Activated CD4-positive, alpha-beta memory T cell treated with anti-CD3 and anti-CD28 coated beads, Interleukin-2, amount 10 ng/mL, durations not matched to agents 7 days and 5 days (primary cell): ENCODE results near the gene GGT6. TPM values are rescaled to one million over a fixed set of nuclear protein-coding genes. Genes with fewer than 3 reads are reported as not detected.

Experiments
- CTCF ChIA-PET: fragments of 350-600 bp; sonication (Branson Sonifier 250); formaldehyde crosslinking; loops from one replicate; lab custom pipeline; 2021; ENCODE audit warnings: antibody characterized with exemption, inconsistent platforms; lab: Charles Lee
- POLR2A ChIA-PET: fragments of 350-600 bp; sonication (Branson Sonifier 250); formaldehyde crosslinking; loops from one replicate; lab custom pipeline; 2021; ENCODE audit warnings: antibody characterized with exemption; lab: Charles Lee
- DNase-seq: peaks from one replicate; pipeline ENCODE4 v3.0.0-alpha.2; 2020
- H3K27ac Mint-ChIP-seq: one replicate; pipeline ENCODE4 v1.8.0; 2021; ENCODE audit warnings: mild to moderate bottlenecking, mixed read lengths
- H3K27me3 Mint-ChIP-seq: one replicate; pipeline ENCODE4 v1.8.0; 2021; ENCODE audit warnings: mixed read lengths
- H3K36me3 Mint-ChIP-seq: one replicate; pipeline ENCODE4 v1.8.0; 2021; ENCODE audit warnings: low read depth, mixed read lengths
- H3K4me1 Mint-ChIP-seq: one replicate; pipeline ENCODE4 v1.8.0; 2021; ENCODE audit warnings: mixed read lengths
- H3K4me3 Mint-ChIP-seq: one replicate; pipeline ENCODE4 v1.8.0; 2021; ENCODE audit warnings: mild to moderate bottlenecking, mixed read lengths
- H3K9me3 Mint-ChIP-seq: one replicate; pipeline ENCODE4 v1.8.0; 2021; ENCODE audit warnings: mixed read lengths
- total RNA-seq, 2 experiments: library from RNA; stranded (reverse); gene quantifications; one replicate each; pipeline ENCODE4 v1.2.3, GENCODE V29; 2021

GGT6 gene
- total RNA-seq, 2 experiments from 2014 or later = not detected

GRCh38 chr17:4525691-4526397 is 34.5 kb downstream of the GGT6 start:
- no peak overlapping the region for H3K27ac Mint-ChIP-seq
- H3K4me3 Mint-ChIP-seq = no peak overlapping the region

GRCh38 chr17:4523946-4524345 is 36.4 kb downstream of the GGT6 start:
- H3K27me3 Mint-ChIP-seq = peaks cover 8% of the 10 kb centered on the region
- no peak overlapping the region for H3K4me3 Mint-ChIP-seq
- no peak overlapping the region for H3K27ac Mint-ChIP-seq
- no peaks in the 10 kb centered on the region for H3K36me3 Mint-ChIP-seq
- POLR2A ChIA-PET = no interaction called here
- no peaks in the 10 kb centered on the region for H3K4me1 Mint-ChIP-seq
- no peak for DNase-seq
- CTCF ChIA-PET = no interaction called here
- H3K9me3 Mint-ChIP-seq = no peaks in the 10 kb centered on the region

More at GRCh38 chr17:4525691-4526397, 34.5 kb downstream of the GGT6 start:
- Mint-ChIP-seq H3K9me3 (no peaks in the 10 kb centered on the region), H3K27me3 (peaks cover 10% of the 10 kb centered on the region), H3K4me1 (no peaks in the 10 kb centered on the region), H3K36me3 (no peaks in the 10 kb centered on the region)
- POLR2A ChIA-PET = no interaction called here
- no peak for DNase-seq
- CTCF ChIA-PET = no interaction called here

DNA sequence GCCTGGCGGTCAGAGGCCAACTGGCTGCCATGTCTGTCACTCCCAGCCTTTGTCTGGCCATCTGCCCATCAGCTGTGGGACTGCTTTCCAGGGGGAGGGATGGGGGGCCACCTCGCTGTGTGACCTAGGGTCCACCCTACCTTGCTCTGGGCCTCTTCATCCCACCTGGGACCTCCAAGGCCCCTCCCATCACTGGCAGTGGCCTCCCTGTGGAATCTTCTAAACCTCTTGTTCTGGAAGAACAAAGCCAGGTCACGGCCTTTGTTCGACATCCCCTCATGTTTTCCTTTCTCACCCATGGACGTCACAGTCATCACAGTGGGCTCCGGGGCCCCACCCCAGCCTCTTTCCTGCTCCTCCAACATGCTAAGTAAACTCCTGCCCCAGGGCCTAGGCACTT is 37.7 kb downstream of the GGT6 start:
- Mint-ChIP-seq H3K27ac (no peak overlapping the region), H3K36me3 (no peaks in the 10 kb centered on the region), H3K27me3 (peaks cover 8% of the 10 kb centered on the region), H3K4me3 (no peak overlapping the region), H3K9me3 (no peaks in the 10 kb centered on the region), H3K4me1 (peaks cover 7% of the 10 kb centered on the region)
- DNase-seq = no peak
- CTCF ChIA-PET = no interaction called here
- POLR2A ChIA-PET = interaction anchor here (0.8 kb wide), 1 partner anchor 39 kb away, joined by 3 read pairs; no protein-coding TSS in a partner anchor

- Mint-ChIP-seq H3K27me3 (peaks cover 5% of the 10 kb centered on the region), H3K4me1 (peaks cover 7% of the 10 kb centered on the region), H3K36me3 (no peaks in the 10 kb centered on the region), H3K9me3 (no peaks in the 10 kb centered on the region), H3K4me3 (no peak overlapping the region), H3K27ac (no peak overlapping the region)
- CTCF ChIA-PET = interaction anchor here (0.7 kb wide), 1 partner anchor 101 kb away, joined by 3 read pairs; no protein-coding TSS in a partner anchor
- no peak for DNase-seq
- POLR2A ChIA-PET = no interaction called here
Measured at GRCh38 chr17:4520894-4521600, 39.3 kb downstream of the GGT6 start.

DNA sequence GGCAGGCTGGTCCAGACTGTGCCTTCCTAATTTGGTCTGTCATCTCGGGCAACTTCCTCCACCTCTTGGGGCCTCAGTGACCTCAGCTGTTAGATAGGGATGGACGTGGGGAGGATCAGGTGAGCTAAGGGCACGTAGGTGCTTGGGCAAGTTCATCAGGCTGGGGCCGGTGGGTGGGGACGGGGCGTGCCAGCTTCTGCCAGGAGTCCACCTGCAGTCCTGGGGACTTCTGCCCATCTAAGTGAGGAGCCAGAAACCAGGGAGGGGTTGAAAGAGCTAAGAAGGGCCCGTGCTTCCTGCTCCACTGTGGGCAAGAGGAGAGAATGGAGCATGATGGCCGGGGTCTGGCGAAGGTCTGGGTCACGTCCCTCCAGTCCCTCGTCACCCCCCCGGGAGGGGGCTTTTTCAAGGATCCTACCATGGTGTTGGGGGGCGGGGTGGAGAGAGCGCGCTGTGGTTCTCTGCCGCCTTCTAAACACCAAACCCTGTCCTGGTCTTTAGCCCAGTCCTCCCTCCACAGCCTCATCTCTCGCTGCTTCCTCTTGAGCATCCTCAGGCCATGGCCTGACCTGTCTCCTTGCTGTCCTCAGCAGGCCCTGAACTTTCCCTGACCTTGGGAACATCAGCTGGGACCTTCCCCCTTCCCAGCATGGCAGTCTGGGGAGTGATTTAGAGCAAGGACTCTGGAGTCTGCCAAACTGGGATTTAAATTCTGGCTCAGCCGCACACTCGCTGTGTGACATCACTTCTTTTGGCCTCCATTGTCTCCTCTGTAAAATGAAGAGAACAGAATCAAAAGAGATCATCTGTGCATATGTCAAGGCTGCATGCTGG is 40.1 kb downstream of the GGT6 start:
- peaks cover 2% of the 10 kb centered on the region for H3K27me3 Mint-ChIP-seq
- ChIA-PET POLR2A (no interaction called here), CTCF (no interaction called here)
- no peaks in the 10 kb centered on the region for H3K9me3 Mint-ChIP-seq
- no peak overlapping the region for H3K4me3 Mint-ChIP-seq
- peaks cover 7% of the 10 kb centered on the region for H3K4me1 Mint-ChIP-seq
- H3K36me3 Mint-ChIP-seq = no peaks in the 10 kb centered on the region
- no peak for DNase-seq
- H3K27ac Mint-ChIP-seq = no peak overlapping the region

GRCh38 chr17:4519361-4519788 is 41.0 kb downstream of the GGT6 start:
- Mint-ChIP-seq H3K27me3 (peaks cover 2% of the 10 kb centered on the region), H3K9me3 (no peaks in the 10 kb centered on the region), H3K36me3 (no peaks in the 10 kb centered on the region), H3K4me3 (no peak overlapping the region), H3K4me1 (peaks cover 7% of the 10 kb centered on the region), H3K27ac (no peak overlapping the region)
- CTCF ChIA-PET = no interaction called here
- POLR2A ChIA-PET = no interaction called here
- no peak for DNase-seq

GRCh38 chr17:4518901-4519300 is 41.5 kb downstream of the GGT6 start:
- ChIA-PET CTCF (interaction anchor here (0.6 to 1.5 kb wide), 2 partner anchors 19 to 98 kb away, joined by 3 read pairs; no protein-coding TSS in a partner anchor), POLR2A (no interaction called here)
- Mint-ChIP-seq H3K9me3 (no peaks in the 10 kb centered on the region), H3K27ac (no peak overlapping the region), H3K27me3 (peaks cover 2% of the 10 kb centered on the region), H3K36me3 (no peaks in the 10 kb centered on the region), H3K4me3 (no peak overlapping the region), H3K4me1 (peaks cover 7% of the 10 kb centered on the region)
- no peak for DNase-seq

- ChIA-PET POLR2A (no interaction called here), CTCF (interaction anchor here (1.2 kb wide), 1 partner anchor 96 kb away, joined by 4 read pairs; no protein-coding TSS in a partner anchor)
Measured at GRCh38 chr17:4516735-4517134, 43.6 kb downstream of the GGT6 start.

GRCh38 chr17:4515501-4515900 is 44.9 kb downstream of the GGT6 start:
- POLR2A ChIA-PET = no interaction called here
- Mint-ChIP-seq H3K4me3 (no peak overlapping the region), H3K36me3 (no peaks in the 10 kb centered on the region), H3K27ac (no peak overlapping the region), H3K9me3 (no peaks in the 10 kb centered on the region), H3K27me3 (peaks cover 2% of the 10 kb centered on the region), H3K4me1 (peaks cover 11% of the 10 kb centered on the region)
- no peak for DNase-seq
- CTCF ChIA-PET = no interaction called here

More at GRCh38 chr17:4516735-4517134, 43.6 kb downstream of the GGT6 start:
- DNase-seq = no peak
- H3K27ac Mint-ChIP-seq = no peak overlapping the region
- peaks cover 7% of the 10 kb centered on the region for H3K4me1 Mint-ChIP-seq
- H3K9me3 Mint-ChIP-seq = no peaks in the 10 kb centered on the region
- no peaks in the 10 kb centered on the region for H3K36me3 Mint-ChIP-seq
- no peak overlapping the region for H3K4me3 Mint-ChIP-seq
- peaks cover 2% of the 10 kb centered on the region for H3K27me3 Mint-ChIP-seq

DNA sequence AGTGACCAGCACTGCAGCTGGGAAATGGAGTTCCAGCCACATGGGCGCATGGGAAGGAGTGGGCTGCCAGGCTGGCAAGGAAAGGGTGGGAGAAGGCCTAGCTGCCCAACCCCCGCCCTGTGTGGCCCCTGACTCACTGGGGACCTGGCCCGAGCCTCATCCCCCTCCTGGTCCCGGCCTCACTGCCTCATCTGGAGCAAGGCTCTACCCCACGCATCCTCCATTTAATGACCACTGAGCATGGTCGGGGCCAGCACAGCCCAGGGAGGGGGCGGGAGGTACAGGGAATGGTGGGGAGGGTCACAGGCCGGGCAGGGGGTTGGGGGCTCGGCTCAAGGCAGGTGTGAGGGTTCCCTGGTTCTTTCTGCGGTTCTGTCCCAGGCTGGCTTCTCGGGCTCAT is 45.6 kb downstream of the GGT6 start:
- Mint-ChIP-seq H3K9me3 (no peaks in the 10 kb centered on the region), H3K27me3 (peaks cover 2% of the 10 kb centered on the region), H3K36me3 (no peaks in the 10 kb centered on the region), H3K4me3 (no peak overlapping the region), H3K27ac (no peak overlapping the region), H3K4me1 (peaks cover 11% of the 10 kb centered on the region)
- ChIA-PET POLR2A (no interaction called here), CTCF (no interaction called here)
- no peak for DNase-seq

DNA sequence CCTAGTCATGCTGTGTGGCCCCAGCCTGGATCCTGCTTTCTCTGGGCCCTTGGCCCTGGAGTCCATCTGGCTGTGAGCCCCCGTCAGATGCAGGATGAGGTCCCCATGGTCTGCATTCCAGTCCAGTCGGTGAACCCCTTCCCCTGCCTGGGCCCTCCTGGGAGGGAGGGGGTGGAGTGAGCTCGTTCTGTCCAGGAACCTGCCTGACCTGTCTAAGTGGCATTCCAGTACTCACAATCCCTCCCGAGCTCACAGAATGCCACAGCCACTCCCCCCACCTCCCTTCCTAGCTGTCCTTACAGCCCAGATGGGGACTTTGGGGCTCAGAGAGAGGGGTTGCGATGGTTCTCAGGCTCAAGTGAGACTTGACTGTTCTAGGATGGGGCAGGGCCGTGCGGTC is 46.2 kb downstream of the GGT6 start:
- POLR2A ChIA-PET = no interaction called here

DNA sequence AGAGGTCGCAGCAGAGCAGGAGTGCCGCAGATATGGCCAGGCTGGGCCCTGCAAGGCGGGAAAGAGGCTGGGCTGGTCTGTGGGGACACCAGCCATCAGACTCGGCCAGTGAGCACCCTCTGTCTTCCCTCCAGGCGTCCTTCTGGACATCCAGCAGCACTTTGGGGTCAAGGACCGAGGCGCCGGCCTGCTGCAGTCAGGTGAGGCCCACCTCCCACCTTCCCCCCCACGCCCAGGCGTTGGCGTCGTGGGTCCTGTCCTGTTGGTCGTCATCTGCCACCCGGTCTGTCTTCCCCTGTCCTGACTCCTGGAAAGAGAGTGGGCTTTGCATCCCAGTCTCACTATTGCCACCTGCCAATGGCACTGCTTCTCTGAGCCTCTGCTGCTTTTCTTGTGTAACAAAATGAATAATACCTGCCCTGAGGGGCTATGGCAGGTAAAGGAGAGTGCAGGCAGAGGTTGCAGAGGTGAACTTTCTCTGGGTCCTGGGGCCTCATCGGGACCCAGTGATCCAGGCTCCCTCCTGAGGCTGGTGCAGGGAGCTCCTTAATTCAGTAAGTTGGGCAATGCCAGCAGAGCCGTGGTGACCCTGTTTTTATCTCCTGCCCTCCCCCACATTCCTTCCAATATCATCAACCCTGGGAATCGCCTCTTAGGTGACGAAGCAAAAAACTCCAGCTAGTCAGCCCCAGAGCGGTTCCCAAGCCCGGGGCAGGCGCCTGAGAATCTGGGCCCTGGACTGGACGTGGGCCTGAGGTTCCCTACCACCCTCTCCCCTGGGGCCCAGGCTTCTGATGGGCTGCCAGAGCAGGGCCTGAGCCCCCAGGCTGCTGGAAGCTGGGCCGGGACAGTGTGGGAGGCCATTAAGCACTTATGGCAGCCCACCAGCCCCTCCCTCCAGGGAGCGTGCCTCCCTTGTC is 47.0 kb downstream of the GGT6 start:
- H3K27me3 Mint-ChIP-seq = peaks cover 7% of the 10 kb centered on the region
- no peak for DNase-seq
- no peaks in the 10 kb centered on the region for H3K9me3 Mint-ChIP-seq
- CTCF ChIA-PET = no interaction called here
- no peaks in the 10 kb centered on the region for H3K36me3 Mint-ChIP-seq
- H3K4me3 Mint-ChIP-seq = no peak overlapping the region
- no peak overlapping the region for H3K27ac Mint-ChIP-seq
- H3K4me1 Mint-ChIP-seq = peaks cover 22% of the 10 kb centered on the region
- POLR2A ChIA-PET = no interaction called here

More for the DNA sequence above, 46.2 kb downstream of the GGT6 start:
- CTCF ChIA-PET = no interaction called here
- peaks cover 7% of the 10 kb centered on the region for H3K27me3 Mint-ChIP-seq
- no peaks in the 10 kb centered on the region for H3K9me3 Mint-ChIP-seq
- no peak overlapping the region for H3K4me3 Mint-ChIP-seq
- peaks cover 17% of the 10 kb centered on the region for H3K4me1 Mint-ChIP-seq
- H3K36me3 Mint-ChIP-seq = no peaks in the 10 kb centered on the region
- no peak for DNase-seq
- no peak overlapping the region for H3K27ac Mint-ChIP-seq
